ENCODE results near the gene SNRNP25. TPM values are rescaled to one million over a fixed set of nuclear protein-coding genes. Genes with fewer than 3 reads are reported as not detected.
"Not testable (repeated sequence)": the region's sequence is repeated elsewhere in the genome, so short reads cannot be mapped to it uniquely, and the experiment has no call there.

The SNRNP25 gene
- total and polyA plus RNA-seq, 8 donors = 19.1 to 51.5 (median 39.5) TPM

DNA sequence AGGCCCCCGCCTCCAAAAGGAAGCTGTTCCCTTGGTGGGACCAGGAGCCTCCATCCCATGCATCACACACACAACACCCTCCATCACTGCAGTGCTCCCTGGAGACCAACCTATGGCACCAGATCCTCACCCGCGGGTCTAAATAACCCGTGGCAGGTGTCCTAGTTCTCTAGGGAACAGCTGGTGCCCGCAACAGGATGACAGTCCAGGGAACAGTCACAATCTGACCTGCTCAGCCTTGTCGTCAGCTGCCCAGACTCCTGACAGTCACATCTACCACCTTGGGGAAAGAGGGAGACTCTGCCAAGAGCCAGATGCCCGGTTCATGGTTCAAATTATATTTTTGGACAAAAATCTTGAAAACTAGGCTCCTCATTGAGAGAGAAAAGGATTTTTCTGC, 23.0 kb upstream of the SNRNP25 start:
- intact Hi-C loops (cut with DNase I); H3K27ac ChIP-seq; H3K9me3 ChIP-seq; H3K27me3 ChIP-seq; ATAC-seq; H3K4me3 ChIP-seq; DNase-seq; H3K36me3 ChIP-seq: not testable (repeated sequence)
- peaks cover 0 to 13% of the 10 kb centered on the region in 2 donors for H3K4me1 ChIP-seq

DNA sequence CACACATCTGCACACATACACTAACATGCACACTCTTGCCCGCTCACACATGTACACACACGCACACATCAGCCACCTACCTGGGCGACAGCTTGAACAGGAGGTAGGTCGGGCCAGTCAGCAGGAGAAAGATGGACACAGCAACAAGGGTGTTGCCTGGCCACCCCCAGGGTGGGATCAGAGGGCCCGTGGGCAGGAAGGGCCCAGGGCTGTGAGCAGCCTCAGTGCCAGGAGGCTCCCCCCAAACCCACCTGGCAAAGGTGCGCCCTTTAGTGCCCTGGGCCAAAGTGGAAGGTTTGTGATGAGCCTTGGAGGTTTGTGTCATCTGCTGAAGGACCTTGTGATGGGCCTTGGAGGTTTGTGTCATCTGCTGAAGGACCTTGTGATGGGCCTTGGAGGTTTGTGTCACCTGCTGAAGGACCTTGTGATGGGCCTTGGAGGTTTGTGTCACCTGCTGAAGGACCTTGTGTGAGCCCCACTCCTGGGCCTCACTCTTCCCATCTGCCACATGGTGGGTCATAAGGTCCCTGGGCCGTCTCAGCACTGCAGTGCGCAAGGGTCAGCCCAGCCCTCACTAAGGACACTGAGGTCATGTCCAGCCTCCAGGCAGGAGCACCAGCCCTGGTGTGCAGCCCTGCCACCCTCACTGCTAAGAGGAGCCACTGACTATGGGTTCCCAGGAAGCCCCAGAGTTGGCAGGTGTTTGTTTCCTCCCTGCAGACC, 20.3 kb upstream of the SNRNP25 start:
- H3K36me3 ChIP-seq; H3K9me3 ChIP-seq; H3K4me3 ChIP-seq; ATAC-seq; intact Hi-C loops (cut with DNase I); H3K27ac ChIP-seq; H3K27me3 ChIP-seq: not testable (repeated sequence)
- DNase-seq = peak in 1 of 4 donors; percentile 34
- H3K4me1 ChIP-seq = peaks cover 0 to 14% of the 10 kb centered on the region in 2 donors

DNA sequence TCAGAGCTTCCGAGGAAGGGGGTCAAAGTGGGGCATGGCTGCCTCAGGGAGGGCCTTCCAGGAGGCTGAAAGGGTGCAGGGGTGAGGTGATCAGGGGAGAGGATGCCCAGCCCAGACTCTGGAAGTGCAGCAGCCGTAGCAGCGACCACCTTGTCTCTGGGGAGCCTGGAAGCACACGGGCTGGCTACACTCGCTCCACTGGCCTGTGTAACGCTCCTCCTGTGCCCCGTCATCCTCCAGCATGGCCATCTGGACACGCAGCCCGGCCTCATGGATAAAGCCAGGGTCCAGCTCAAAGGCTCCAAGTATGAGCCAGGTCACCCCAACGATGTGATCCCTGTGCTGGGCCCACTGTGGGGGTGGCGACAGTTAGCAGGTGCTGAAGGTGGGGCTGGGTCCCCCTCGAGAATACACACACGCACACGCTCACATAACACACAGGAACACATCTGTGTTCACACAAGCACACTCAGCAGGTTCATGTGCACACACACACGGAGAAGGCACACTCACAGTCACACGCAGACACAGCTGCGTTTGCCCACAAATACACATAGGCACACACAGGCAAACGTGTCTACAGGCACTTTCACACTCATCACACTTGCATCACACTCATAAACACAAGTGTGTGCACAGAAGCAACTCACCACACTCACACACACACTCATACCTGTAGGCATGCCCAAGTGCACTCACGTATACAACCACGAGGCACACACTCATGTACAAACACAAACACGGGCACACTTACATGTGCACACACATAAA, 19.6 kb upstream of the SNRNP25 start:
- peak overlapping the region in 1 of 2 donors; percentile 77 for H3K27ac ChIP-seq
- ATAC-seq (no peak), DNase-seq (peak in 1 of 4 donors; percentile 49)
- peaks cover 0 to 21% of the 10 kb centered on the region in 2 donors for H3K4me1 ChIP-seq
- no peaks in the 10 kb centered on the region for H3K27me3 ChIP-seq
- H3K9me3 ChIP-seq = no peaks in the 10 kb centered on the region
- no peak overlapping the region for H3K4me3 ChIP-seq
- TF ChIP-seq, protein P1, sequence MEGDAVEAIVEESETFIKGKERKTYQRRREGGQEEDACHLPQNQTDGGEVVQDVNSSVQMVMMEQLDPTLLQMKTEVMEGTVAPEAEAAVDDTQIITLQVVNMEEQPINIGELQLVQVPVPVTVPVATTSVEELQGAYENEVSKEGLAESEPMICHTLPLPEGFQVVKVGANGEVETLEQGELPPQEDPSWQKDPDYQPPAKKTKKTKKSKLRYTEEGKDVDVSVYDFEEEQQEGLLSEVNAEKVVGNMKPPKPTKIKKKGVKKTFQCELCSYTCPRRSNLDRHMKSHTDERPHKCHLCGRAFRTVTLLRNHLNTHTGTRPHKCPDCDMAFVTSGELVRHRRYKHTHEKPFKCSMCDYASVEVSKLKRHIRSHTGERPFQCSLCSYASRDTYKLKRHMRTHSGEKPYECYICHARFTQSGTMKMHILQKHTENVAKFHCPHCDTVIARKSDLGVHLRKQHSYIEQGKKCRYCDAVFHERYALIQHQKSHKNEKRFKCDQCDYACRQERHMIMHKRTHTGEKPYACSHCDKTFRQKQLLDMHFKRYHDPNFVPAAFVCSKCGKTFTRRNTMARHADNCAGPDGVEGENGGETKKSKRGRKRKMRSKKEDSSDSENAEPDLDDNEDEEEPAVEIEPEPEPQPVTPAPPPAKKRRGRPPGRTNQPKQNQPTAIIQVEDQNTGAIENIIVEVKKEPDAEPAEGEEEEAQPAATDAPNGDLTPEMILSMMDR (IDR thresholded peaks at IDR 0.05) = no peak
- intact Hi-C loops (cut with DNase I) = no loop called here
- no peaks in the 10 kb centered on the region for H3K36me3 ChIP-seq

DNA sequence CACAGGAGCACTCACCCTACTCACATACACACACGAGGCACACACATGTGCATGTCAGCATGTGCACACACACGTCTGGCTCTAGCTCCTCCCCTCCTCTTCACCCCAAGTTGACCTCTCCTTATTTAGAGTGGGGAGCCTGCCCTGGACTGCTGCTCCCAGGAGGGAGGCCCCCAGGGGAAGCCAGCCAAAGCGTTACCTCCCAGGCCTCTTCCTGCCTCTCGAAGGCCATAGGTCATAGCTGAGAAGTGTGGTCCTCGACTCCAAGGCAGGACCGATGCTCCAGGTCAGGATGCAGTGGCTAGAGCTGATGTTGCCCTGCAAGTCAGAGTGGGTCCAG, 19.0 kb upstream of the SNRNP25 start:
- DNase-seq (no peak), ATAC-seq (no peak)
- Histone ChIP-seq H3K9me3 (no peaks in the 10 kb centered on the region), H3K4me3 (no peak overlapping the region), H3K27me3 (no peaks in the 10 kb centered on the region), H3K4me1 (peaks cover 0 to 27% of the 10 kb centered on the region in 2 donors), H3K27ac (peak overlapping the region in 1 of 2 donors; percentile 77), H3K36me3 (no peaks in the 10 kb centered on the region)
- TF ChIP-seq, protein P1 (IDR thresholded peaks at IDR 0.05) = no peak
- intact Hi-C loops (cut with DNase I) = no loop called here

DNA sequence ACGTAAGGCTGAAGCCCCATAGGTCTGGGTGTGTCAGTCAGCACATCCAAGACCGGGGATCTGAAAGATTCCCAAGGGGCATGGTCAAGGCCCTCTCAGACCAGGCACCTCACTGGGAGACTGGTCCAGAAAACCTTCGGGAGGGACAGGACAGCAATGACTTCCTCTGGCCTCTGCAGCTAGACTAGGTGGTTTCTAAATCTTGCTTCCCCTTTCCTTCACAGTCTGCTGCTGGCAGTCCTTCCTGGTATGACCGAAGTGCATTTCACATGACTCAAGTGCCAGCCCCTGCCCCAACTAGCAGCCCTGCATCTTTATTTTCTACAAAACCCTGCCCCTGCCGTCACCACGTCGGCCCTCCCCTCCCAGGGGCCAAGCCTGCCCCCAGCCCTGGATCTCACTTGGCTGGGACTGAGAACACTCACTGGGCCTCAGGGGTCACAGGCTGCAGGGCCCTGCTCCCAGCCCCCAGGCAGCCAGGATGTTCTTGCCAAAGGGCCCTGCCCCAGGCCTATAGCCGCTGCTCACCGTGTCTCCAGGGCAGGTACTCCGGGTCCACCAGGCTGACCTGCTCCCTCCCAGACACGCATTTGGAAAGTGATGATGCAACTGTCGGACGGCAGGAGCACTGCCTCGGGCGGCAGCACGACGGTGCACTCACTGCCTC, 18.5 kb upstream of the SNRNP25 start:
- Histone ChIP-seq H3K9me3 (no peaks in the 10 kb centered on the region), H3K27me3 (no peaks in the 10 kb centered on the region), H3K4me1 (peaks cover 0 to 29% of the 10 kb centered on the region in 2 donors), H3K4me3 (no peak overlapping the region), H3K27ac (peak overlapping the region in 1 of 2 donors; percentile 77), H3K36me3 (no peaks in the 10 kb centered on the region)
- intact Hi-C loops (cut with DNase I) = no loop called here
- ATAC-seq = peak; percentile 61
- peak in 1 of 4 donors; percentile 78 for DNase-seq
- TF ChIP-seq, protein P1 (IDR thresholded peaks at IDR 0.05) = no peak

All from left lung (tissue), 10 donors.